Nephron progenitor cell (in vitro differentiated cells): ENCODE results near the gene MMP7.

Experiments used
- DNase-seq: peaks from one replicate; pipeline ENCODE4 v3.0.0; 2021
- H3K27ac Mint-ChIP-seq: 2 replicates; pipeline ENCODE4 v1.8.0; 2021; ENCODE audit warnings: mild to moderate bottlenecking, moderate library complexity, mixed read lengths
- H3K27me3 Mint-ChIP-seq: 2 replicates; pipeline ENCODE4 v1.8.0; 2021; ENCODE audit warnings: mild to moderate bottlenecking, low read depth, mixed read lengths; ENCODE audit not compliant: poor library complexity
- H3K36me3 Mint-ChIP-seq: 2 replicates; pipeline ENCODE4 v1.8.0; 2021; ENCODE audit warnings: low read depth, mixed read lengths
- H3K4me1 Mint-ChIP-seq: 2 replicates; pipeline ENCODE4 v1.8.0; 2021; ENCODE audit warnings: mixed read lengths
- H3K4me3 Mint-ChIP-seq: 2 replicates; pipeline ENCODE4 v1.8.0; 2021; ENCODE audit warnings: mild to moderate bottlenecking, moderate library complexity, mixed read lengths
- H3K9me3 Mint-ChIP-seq: 2 replicates; pipeline ENCODE4 v1.8.0; 2021; ENCODE audit warnings: mild to moderate bottlenecking, moderate library complexity, mixed read lengths
- TF ChIP-seq, protein P1 (sequence below): fragments of 200-600 bp; sonication (generic); IDR thresholded peaks from 2 replicates; pipeline ENCODE4 v1.5.0; 2021; ENCODE audit warnings: antibody characterized with exemption

The MMP7 gene

DNA sequence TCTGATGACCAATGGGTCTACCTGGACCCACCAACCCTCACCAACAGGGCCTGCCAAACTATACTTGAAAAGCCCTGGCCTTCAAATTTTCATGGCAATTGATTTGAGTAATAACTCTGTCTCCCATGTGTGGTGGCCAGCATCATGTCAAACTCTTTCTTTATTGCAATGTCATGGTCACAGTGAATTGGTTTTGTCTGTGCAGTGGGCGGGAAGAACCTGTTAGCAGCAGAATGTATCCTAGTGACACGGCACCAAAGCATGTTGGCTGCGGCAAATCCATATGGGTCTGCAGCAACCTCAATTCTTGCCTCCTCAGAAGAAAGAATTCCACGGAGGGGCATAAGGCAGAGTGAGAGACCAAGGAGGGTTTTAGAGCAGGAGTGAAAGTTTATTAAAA lies 58.4 kb downstream of the MMP7 start:
- no peaks in the 10 kb centered on the region for H3K9me3 Mint-ChIP-seq
- H3K36me3 Mint-ChIP-seq: no peaks in the 10 kb centered on the region
- TF ChIP-seq, protein P1, sequence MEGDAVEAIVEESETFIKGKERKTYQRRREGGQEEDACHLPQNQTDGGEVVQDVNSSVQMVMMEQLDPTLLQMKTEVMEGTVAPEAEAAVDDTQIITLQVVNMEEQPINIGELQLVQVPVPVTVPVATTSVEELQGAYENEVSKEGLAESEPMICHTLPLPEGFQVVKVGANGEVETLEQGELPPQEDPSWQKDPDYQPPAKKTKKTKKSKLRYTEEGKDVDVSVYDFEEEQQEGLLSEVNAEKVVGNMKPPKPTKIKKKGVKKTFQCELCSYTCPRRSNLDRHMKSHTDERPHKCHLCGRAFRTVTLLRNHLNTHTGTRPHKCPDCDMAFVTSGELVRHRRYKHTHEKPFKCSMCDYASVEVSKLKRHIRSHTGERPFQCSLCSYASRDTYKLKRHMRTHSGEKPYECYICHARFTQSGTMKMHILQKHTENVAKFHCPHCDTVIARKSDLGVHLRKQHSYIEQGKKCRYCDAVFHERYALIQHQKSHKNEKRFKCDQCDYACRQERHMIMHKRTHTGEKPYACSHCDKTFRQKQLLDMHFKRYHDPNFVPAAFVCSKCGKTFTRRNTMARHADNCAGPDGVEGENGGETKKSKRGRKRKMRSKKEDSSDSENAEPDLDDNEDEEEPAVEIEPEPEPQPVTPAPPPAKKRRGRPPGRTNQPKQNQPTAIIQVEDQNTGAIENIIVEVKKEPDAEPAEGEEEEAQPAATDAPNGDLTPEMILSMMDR: no peak
- no peaks in the 10 kb centered on the region for H3K27me3 Mint-ChIP-seq
- no peak overlapping the region for H3K4me3 Mint-ChIP-seq
- no peak overlapping the region for H3K27ac Mint-ChIP-seq
- DNase-seq: no peak
- H3K4me1 Mint-ChIP-seq: peaks cover 11% of the 10 kb centered on the region

DNA sequence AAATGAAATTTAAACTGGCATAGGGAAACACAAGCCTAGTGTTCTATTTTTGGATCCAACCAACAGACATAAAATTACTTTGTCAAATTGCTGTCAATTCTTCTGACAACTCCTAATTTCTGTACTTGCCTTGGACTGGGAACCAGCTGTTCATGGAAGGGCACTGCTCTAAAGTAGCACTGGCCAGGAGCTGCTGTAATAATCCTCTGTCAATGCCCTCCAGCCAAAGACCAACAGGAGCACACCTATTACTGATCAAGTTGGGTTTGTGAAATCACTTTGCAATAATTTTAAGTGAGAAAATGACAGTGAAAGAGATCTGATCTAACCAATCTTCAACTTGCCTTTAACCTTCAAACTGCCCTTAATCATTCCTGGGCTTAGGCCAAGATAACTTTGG lies 59.1 kb downstream of the MMP7 start:
- Mint-ChIP-seq H3K4me3 (no peak overlapping the region), H3K27me3 (no peaks in the 10 kb centered on the region), H3K27ac (no peak overlapping the region), H3K9me3 (no peaks in the 10 kb centered on the region), H3K4me1 (peaks cover 4% of the 10 kb centered on the region), H3K36me3 (no peaks in the 10 kb centered on the region)
- TF ChIP-seq, protein P1: no peak
- no peak for DNase-seq
